ENCODE results near the gene MYBPHL. TPM values are rescaled to one million over a fixed set of nuclear protein-coding genes. Genes with fewer than 3 reads are reported as not detected.

MYBPHL gene
- total RNA-seq, 1 experiment from 2014 or later: 1.1 TPM

GRCh38 chr1:109281680-109282496 is 24.9 kb downstream of the MYBPHL start:
- peak overlapping the region; percentile 96 for H3K27ac Mint-ChIP-seq (ENCODE audit: low read depth, unreplicated experiment)
- no peaks in the 10 kb centered on the region for H3K9me3 Mint-ChIP-seq (ENCODE audit: unreplicated experiment)
- no TSS peak for BruUV-seq (replicated peaks)
- ChIA-PET POLR2A (interaction anchor here (0.7 to 2.9 kb wide), 12 partner anchors 8 to 211 kb away, joined by 3 to 35 read pairs (median 6); partner anchors contain the start of genes PSMA5 and SORT1), CTCF (interaction anchor here (0.6 to 2.5 kb wide), 12 partner anchors 18 to 492 kb away, joined by 3 to 31 read pairs (median 3); partner anchors contain the start of gene SORT1)
- intact Hi-C loops (cut with micrococcal nuclease): no loop called here
- peaks cover 32% of the 10 kb centered on the region for H3K4me1 Mint-ChIP-seq (ENCODE audit: insufficient read depth, unreplicated experiment)
- H3K4me3 Mint-ChIP-seq (ENCODE audit: unreplicated experiment): peak overlapping the region; percentile 100
- no peaks in the 10 kb centered on the region for H3K27me3 Mint-ChIP-seq (ENCODE audit: insufficient read depth, unreplicated experiment)
- no peak for DNase-seq (ENCODE audit: unreplicated experiment)
- no peak for TF ChIP-seq CTCF (IDR thresholded peaks at IDR 0.05; ENCODE audit: unreplicated experiment)
- no peaks in the 10 kb centered on the region for H3K36me3 Mint-ChIP-seq (ENCODE audit: insufficient read depth, unreplicated experiment)

GRCh38 chr1:109280862-109281261 is 25.9 kb downstream of the MYBPHL start:
- DNase-seq (ENCODE audit: unreplicated experiment): no peak
- no TSS peak for BruUV-seq (replicated peaks)
- Mint-ChIP-seq H3K4me3 (ENCODE audit: unreplicated experiment) (no peak overlapping the region), H3K4me1 (ENCODE audit: insufficient read depth, unreplicated experiment) (peaks cover 33% of the 10 kb centered on the region), H3K27me3 (ENCODE audit: insufficient read depth, unreplicated experiment) (no peaks in the 10 kb centered on the region), H3K36me3 (ENCODE audit: insufficient read depth, unreplicated experiment) (no peaks in the 10 kb centered on the region), H3K9me3 (ENCODE audit: unreplicated experiment) (no peaks in the 10 kb centered on the region), H3K27ac (ENCODE audit: low read depth, unreplicated experiment) (no peak overlapping the region)
- TF ChIP-seq CTCF (IDR thresholded peaks at IDR 0.05; ENCODE audit: unreplicated experiment): no peak
- ChIA-PET CTCF (interaction anchor here (0.6 kb wide), 3 partner anchors 11 to 335 kb away, joined by 3 read pairs; no protein-coding TSS in a partner anchor), POLR2A (interaction anchor here (2.9 kb wide), 1 partner anchor 118 kb away, joined by 16 read pairs; the partner anchor contains the start of gene SORT1)
- intact Hi-C loops (cut with micrococcal nuclease): no loop called here

GRCh38 chr1:109279615-109280278 is 27.1 kb downstream of the MYBPHL start:
- Mint-ChIP-seq H3K4me1 (ENCODE audit: insufficient read depth, unreplicated experiment) (peaks cover 45% of the 10 kb centered on the region), H3K27me3 (ENCODE audit: insufficient read depth, unreplicated experiment) (no peaks in the 10 kb centered on the region), H3K36me3 (ENCODE audit: insufficient read depth, unreplicated experiment) (no peaks in the 10 kb centered on the region), H3K4me3 (ENCODE audit: unreplicated experiment) (no peak overlapping the region), H3K27ac (ENCODE audit: low read depth, unreplicated experiment) (no peak overlapping the region), H3K9me3 (ENCODE audit: unreplicated experiment) (no peaks in the 10 kb centered on the region)
- intact Hi-C loops (cut with micrococcal nuclease): loop anchor here (5.0 kb wide), 1 partner anchor 253 kb away; no protein-coding TSS in a partner anchor
- ChIA-PET CTCF (interaction anchor here (0.6 to 5.7 kb wide), 3 partner anchors 16 to 253 kb away, joined by 4 to 102 read pairs (median 43); partner anchors contain the start of gene SORT1), POLR2A (interaction anchor here (0.6 to 4.2 kb wide), 3 partner anchors 66 to 120 kb away, joined by 3 to 35 read pairs (median 3); partner anchors contain the start of gene SORT1)
- TSS peak; percentile 28 for BruUV-seq (replicated peaks)
- no peak for TF ChIP-seq CTCF (IDR thresholded peaks at IDR 0.05; ENCODE audit: unreplicated experiment)
- DNase-seq (ENCODE audit: unreplicated experiment): no peak
